Occipital lobe (tissue), 2 donors: ENCODE data around the gene SEMA5A. TPM values are rescaled to one million over a fixed set of nuclear protein-coding genes. Genes with fewer than 3 reads are reported as not detected.

Experiments used
- DNase-seq: peaks from one replicate; lab custom pipeline; 2025; lab: John Stamatoyannopoulos, UW
- total RNA-seq: library from RNA; depleted of rRNA; stranded (reverse); fragments of >200 nt; gene quantifications from one replicate; pipeline ENCODE4 v1.2.3, GENCODE V29; 2014

The SEMA5A gene
- total RNA-seq, 1 donor from 2014 or later = 11.2 TPM

DNA sequence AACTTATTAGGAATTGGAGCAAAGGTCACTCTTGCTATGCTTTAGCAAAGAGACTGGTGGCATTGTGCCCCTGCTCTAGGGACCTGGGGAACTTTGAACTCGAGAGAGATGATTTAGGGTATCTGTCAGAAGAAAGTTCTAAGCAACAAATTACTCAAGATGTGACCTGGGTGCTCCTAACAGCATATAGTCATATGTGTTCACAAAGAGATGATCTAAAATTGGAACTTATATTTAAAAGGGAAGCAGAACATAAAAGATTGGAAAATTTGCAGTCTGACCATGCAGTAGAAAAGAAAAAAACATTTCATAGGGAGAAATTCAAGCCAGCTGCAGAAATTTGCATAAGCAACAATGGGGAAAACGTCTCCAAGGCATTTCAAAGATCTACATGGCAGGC is 68.3 kb downstream of the SEMA5A start:
- DNase-seq = no peak

DNA sequence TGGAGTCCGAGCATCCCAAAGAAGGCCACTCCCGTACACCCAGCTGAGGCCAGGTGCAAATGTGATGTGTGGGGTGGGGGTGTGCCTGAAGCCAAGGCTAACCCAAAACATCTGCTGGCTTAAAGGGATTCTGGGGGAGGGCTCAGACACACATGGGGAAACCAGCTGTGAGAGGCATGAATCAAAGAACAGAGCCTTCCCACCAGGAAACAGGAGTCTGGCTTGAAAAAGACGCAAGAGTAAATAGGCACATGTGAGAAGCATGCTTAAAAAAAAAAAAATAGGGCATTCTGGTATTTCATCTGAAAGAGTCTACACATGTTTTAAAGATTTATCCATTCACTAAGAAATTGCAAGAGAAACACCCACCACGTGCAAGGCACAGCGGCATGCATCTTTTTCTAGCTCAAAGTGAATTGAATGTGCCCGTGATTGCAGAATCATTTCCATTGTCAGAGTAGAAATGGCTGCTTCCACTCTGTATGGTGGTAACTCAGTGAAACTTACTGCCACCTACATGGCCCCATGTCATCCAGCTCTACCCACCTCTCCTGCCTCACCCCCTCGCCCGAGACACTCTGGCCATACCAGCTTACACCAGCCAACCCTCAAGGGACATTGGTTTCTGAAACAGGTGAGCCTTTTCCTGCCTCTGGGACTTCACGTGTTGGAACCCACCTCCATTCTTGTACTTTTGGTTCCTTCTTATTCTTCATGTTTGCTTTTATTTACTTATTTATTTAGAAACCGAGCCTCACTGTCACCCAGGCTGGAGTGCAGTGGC is 71.5 kb downstream of the SEMA5A start:
- no peak for DNase-seq

- no peak for DNase-seq
Measured at GRCh38 chr5:9473624-9474023, 72.3 kb downstream of the SEMA5A start.

- DNase-seq = no peak
Measured at GRCh38 chr5:9470410-9470809, 75.5 kb downstream of the SEMA5A start.

DNA sequence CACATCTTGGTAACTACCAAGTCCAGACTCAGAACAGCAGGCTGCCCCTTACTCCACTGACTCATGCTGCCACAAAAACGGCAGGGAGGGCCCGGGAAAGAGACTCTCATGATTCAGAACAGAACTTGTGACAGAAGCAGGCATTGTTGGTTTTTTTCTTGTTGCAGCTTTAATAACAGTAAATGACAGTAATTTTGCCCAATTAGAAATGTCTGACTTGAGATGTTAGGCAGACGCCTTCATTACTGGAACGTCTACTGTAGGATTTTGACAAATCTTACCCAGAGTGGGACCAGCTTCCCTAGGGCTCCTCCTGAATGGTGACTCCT is 77.9 kb downstream of the SEMA5A start:
- DNase-seq = no peak

DNA sequence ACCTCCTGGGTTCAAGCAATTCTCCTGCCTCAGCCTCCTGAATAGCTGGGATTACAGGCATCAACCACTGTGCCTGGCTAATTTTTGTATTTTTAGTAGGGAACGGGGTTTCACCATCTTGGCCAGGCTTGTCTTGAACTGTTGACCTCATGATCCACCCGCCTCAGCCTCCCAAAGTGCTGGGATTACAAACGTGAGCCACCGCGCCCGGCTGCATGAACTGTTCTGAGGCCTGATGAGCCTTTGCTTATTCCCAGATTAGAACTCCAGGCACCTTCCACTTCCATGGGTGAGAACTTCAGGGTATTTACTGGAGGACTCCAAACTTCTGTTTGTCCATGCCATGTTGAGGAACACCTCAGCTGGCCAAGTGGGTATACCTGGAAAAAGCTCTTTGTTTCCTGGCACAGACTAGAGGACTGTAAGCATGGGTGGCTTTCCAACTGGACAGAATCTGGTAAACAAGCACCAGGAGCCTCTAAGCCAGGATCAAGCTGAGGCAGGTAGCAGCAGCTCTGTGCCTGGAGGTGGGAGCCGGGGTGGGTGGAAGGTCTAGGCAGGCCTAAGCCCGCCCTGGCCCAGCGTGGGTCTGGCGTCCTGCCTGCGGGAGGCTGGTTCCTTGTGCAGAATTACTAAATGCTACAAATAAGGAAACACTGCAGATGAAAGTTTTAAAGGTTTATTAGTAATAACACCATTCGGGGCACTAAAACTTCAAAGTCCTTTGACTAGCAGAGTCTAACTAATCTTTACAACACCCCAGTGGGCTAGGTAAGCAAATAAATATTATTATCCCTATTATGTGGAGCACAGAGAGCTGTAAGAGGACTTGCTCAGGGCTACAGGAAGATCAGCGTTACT is 78.4 kb downstream of the SEMA5A start:
- DNase-seq = no peak

DNA sequence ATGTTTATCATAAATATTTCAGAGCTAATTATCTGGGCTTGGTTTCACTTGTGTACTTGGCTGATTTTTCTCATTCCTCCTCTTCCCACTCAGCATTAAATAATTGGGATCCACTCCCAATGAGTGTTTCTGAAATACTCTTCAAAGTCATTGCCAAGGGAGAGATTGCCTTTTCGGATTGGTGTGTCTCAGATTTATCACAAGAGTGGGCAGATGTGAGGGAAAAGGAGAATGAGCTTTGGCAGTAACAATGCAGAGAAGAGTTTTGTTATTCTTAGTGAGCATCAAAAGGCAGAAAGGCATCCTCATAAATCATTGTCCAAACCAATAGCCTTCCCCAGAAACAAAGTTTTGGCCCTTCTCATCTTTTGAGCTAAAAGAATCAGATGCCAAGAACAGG is 79.2 kb downstream of the SEMA5A start:
- DNase-seq = no peak

DNA sequence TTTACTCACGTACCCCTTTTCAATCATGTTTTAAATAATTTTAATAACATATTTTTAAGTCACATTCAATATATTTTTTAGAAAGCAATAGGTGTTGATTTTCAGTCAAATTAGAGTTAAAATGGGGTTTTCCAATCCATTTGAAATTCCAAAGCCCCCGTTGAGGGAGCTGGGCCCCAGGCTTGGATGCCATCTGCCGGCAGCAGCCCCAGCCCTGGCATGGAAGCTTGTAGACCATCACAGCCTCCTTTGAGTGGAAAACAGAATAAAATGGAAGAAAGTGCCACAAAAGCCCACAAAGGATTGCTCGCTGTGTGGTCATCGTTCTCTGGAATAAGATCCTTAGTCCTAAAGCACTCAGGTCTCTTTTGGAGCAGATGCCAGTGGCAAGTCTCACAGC is 81.4 kb downstream of the SEMA5A start:
- DNase-seq = no peak

DNA sequence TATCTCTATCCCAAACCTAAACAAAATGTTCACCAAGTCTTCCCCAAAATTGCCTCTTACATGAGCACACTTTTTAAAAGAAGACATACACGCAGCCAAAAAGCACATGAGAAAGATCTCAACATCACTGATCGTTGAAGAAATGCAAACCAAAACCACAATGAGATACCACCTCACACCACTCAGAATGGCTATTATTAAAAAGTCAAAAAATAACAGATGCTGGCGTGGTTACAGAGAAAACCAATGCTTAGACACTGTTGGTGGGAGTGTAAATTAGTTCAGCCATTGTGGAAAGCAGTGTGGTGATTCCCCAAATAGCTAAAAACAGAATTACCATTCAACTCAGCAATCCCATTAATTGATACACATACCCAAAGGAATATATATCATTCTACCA is 83.8 kb downstream of the SEMA5A start:
- no peak for DNase-seq

- DNase-seq = no peak
Measured at GRCh38 chr5:9460885-9461645, 84.8 kb downstream of the SEMA5A start.

DNA sequence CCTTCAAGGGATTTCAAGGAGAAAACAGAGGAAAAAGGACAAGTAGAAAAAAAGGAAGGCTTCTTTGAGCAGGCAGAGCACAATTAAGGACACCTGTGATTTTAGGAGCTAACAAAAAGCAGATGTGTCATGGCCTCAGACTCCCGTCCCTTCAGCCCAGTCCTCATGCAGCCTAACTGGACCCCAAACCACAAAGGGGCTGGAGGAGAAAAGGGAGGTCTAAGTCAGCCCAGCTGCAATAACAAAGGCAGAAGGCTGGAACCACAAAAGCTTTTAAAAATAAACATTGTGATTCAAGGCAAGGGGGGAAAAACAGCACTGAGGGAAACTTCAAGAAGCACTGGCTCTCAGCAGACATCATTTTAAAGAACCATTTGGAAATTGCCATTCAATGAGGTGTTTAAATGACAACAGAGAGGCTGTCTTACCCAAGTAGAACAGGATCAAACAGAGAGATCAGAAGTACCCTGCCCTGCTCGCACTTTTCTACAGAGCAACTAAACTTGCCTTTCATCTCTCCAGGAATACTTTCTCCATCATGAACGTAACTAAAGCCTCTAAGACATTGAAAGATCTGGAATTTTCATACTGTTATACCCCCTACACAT is 89.3 kb downstream of the SEMA5A start:
- DNase-seq = no peak

GRCh38 chr5:9455826-9456434 is 89.9 kb downstream of the SEMA5A start:
- no peak for DNase-seq

- no peak for DNase-seq
Measured at GRCh38 chr5:9454491-9454890, 91.4 kb downstream of the SEMA5A start.

DNA sequence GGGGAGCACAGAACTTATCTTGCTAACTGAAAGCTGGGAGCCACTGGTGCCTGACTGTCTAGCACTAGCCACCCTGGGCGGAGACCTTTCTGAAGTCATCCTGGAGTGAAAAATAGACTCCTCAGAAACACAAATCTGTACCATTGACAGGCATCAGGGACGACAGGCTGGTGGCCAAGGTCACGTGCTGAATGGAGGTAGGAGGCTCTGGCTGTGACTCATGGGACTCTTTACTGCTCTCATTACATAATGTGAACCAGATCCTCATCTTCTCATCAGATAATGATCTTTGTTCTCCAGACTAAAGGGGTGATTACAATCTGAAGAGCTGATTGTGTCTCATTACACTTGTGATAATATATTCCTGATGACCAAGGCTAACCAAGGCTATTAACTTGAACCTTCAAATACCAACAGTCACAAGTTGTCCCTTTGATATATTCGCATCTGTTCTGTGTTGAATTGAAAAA is 91.8 kb downstream of the SEMA5A start:
- DNase-seq = no peak

DNA sequence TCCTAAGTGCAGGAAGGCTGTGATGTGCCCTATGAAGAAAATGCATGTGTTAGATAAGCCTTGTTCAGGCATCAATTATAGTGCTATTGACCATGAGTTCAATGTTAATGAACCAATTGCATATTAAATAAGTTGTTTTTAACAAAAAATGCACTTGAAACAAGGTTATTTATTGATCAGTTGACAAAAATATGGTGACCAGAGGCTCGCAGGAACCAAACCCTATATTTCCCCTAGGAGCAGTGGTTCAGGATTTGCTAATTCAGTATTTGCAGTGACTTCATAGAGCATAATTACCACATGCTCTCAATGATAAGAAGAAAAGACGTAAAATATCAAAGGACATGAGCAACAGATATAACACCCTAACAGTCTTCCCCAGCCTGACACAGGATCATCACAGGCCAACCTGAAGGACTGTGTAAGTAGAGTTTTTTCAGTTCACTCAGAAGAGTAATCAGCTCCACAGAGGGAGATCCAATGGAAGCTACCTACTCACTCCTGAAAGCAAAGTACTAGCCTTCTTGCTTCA is 92.3 kb downstream of the SEMA5A start:
- no peak for DNase-seq

- no peak for DNase-seq
Measured at GRCh38 chr5:9452181-9452580, 93.7 kb downstream of the SEMA5A start.

- no peak for DNase-seq
Measured at GRCh38 chr5:9451037-9451436, 94.8 kb downstream of the SEMA5A start.

DNA sequence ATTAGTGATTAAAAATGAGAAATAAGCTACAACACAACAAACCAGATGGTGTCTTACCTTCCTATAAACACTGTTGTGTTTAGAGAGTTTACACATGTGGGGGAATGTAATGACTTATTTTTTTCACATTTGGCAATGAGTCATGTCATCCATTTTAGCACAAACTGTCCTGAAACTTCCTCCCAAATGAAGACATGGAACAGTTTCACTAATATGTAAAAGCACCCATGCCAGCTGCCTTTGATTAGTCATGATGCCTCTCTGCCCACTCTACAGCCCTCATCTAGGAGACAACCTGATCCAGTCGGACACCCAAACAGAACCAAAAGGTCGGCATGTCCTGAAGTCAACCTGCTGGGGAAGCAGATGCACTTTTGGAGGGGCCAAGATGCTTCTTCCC is 98.2 kb downstream of the SEMA5A start:
- no peak for DNase-seq

- no peak for DNase-seq
Measured at GRCh38 chr5:9445826-9446388, 100.0 kb downstream of the SEMA5A start.

GRCh38 chr5:9444346-9444745 is 101.5 kb downstream of the SEMA5A start:
- DNase-seq = no peak

DNA sequence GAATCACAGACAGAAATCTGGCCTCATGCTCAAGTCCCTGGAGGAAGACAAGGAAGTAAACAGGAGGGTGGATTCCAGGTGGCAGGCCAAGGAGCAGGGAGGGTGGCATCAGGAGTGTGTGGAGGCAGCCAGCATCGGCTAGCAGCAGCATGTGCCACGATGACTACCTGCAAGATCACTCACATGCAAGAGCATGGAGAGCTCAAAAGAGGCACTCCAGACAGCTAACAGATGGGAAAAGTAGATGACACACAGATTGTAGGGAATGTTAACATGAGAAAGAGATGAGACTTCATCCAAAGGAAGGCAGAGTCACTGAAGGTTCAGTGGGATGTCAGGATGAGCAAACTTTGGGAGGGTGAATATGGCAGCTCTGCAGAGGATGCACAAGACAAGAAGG is 104.3 kb downstream of the SEMA5A start:
- no peak for DNase-seq
